HG03354 (cell line): ENCODE measurements around the gene SRL.
A peak's percentile ranks its signal among the peaks of the same experiment; 100 is the strongest.

Source experiments
- ATAC-seq: cut with Tn5 transposase; IDR thresholded peaks from one replicate; pipeline ENCODE4 v1.9.1; 2021; ENCODE audit warnings: mild to moderate bottlenecking; ENCODE audit not compliant: unreplicated experiment, poor library complexity, severe bottlenecking

The SRL gene

DNA sequence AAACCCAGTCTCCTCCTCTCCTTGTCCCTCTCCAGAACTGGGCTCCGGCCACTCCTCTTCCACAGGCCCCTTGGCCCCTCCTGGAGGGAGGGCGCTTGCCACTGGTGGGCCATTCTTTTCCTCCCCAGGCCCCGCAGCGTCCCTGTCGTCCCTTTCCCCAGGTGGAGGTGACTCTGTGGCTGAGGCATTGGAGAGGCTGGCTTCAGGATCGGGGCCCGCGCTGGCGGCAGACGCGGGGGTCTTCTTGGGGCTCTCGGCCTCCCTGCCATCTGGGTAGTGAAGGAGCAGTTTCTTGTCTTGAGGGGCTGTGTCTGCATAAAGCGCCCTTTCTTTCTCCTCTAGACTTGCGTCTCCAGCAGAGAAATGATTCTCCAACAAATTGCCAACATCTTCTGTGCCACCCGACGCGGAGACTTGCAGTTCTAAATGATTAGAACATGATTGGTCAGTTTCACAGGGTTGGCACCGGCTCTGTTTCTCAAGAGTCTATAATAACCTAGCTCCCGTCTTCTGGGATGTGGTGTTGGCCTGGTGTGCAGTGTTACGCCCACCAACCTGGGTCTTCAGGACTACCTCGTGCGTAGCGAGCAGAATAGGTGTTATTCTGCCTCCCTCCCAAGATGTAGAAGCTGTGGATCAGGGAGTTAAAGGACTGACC, 34.1 kb downstream of the SRL start:
- no peak for ATAC-seq

DNA sequence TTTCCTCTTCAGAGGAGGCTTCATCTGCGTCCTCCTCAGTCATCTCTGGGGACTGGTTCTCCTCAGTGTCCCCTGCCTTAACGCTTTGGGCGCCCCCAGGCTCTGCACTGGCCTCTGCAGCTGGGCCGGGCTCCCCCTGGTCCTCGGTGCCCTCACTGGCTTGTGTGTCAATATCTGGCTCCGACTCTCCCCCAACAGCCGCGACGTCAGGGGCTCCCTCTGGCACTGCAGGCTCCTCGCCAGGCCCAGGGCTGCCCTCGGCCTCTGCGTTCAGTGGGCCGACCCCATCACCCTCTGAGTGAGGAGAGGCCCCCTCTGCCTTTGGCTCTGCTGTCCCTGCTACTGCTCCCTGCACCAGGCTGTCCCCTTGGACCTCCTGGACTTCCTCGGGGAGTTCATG, 34.7 kb downstream of the SRL start:
- ATAC-seq, result no peak

DNA sequence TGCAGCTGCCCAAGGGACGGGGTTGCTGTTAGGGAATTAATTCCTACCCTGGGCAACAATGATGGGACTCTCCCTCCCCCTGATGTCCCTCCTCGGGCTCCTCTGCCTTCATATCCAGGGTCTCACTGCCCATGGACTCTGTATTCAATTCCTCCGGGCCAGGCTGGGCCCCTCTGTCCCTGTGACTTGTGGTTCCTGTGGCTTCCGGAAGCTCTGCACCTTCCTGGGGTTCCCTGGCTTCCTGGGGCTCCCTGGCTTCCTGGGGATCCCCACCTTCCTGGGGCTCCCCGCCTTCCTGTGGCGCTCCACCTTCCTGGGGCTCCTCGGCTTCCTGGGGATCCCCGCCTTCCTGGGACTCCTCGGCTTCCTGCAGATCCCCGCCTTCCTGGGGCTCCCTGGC, 35.2 kb downstream of the SRL start:
- ATAC-seq, result no peak

DNA sequence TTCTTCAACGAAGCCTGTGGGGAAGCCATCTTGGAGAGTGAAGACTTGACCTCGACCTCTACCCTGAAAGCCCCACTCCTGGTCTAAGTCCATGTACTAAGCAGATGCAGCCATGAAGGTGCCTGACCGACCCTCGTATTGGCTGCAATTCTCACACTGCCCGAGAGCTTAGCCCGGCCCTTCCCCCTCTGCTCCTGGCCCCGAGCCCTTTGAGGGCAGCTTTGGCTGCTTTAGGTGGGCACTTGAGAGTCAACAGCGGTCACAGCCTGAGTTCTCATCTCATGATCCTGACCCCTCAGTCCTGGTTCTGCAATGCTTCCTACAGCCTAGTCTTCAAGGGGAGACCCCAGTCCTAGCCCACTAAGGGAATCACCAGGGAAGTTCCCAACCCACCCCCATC, 35.9 kb downstream of the SRL start:
- no peak for ATAC-seq

DNA sequence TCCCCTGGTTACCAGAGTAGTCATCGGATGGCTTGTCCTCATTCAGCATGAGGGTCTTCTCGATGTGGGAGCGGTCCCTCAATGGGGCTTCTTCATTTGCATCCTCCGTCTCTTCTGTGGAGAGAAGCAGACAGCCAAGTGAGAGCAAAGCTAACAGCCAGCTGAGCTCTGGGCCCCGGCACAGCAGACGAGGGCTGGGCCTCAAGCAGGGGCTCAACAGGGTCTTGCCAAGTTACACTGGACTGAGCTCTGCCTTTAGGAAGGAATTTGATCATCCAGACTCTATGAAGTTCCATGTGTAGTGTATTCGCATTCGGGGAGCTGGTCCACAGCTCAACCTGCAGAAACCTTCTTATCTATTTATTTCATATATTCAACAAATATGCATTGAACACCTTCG, 37.4 kb downstream of the SRL start:
- ATAC-seq, result no peak

DNA sequence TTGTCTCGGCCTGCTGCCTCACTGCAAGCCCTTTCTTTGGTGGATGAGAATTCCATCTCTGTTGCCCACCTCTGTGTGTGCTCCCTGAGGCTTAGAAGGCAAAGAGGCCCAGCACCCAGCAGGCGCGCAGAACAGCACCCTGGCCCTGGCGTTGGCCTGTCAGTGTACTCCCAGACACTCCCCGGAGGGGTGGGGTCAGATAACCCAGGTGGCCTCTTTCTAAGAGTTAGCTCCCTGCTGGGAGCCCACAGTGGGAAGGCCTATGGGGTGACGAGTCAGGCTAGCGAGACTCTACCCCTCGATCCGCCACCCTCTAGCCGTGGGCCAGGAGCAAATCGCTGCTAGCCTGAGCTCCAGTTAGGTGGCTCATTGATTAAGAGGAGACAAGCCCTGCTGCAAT, 38.1 kb downstream of the SRL start:
- ATAC-seq, result no peak

DNA sequence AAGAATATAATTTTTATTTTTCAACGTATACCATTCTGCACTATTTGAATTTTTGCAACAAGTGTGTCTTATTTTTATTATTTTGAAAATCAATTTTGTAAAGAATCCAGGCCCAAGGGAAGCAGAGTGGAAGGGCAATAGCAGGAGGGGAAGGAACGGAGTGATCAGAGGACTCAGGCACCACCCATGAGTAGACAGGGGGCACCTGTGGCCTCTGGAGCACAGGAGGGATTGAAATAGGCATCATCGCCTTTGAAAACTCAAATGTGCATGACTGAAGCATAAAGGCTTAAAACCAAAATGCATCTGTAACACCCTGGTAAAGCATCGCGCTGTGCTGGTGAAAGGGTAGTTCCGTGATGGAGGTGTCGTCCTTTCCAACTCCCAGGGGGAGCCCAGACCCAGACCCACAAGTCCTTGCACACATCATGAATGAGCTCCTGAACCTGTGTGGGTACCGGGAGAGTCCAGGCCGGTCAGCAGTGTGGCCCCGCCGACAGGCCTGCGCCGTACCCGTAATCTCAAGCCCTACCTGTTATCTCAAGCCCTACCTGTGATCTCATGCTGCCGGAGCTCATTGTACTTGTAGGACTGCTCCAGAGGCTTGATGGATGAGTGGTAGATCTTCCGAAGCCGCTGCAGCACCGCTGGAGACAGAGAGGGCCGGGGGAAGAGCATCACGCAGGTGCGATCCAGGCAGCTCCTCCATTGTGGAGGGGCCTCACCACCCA, 39.1 kb downstream of the SRL start:
- no peak for ATAC-seq

DNA sequence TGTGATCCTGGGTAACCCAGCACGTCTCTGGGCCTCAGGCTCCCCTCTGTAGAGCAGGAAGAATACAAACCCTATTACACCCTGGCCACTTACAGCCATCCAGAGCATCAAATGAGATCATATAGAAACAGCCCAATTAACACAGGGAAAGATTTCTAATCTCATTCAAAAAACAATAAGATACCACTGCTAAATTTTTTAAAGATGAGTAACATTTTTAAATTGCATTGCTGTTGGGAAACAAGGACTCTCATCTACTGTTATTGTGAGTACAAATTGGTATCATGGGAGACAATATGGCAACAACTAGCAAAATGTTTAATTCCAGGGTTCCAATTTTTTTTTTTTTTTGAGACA, 41.1 kb downstream of the SRL start:
- ATAC-seq, result no peak

DNA sequence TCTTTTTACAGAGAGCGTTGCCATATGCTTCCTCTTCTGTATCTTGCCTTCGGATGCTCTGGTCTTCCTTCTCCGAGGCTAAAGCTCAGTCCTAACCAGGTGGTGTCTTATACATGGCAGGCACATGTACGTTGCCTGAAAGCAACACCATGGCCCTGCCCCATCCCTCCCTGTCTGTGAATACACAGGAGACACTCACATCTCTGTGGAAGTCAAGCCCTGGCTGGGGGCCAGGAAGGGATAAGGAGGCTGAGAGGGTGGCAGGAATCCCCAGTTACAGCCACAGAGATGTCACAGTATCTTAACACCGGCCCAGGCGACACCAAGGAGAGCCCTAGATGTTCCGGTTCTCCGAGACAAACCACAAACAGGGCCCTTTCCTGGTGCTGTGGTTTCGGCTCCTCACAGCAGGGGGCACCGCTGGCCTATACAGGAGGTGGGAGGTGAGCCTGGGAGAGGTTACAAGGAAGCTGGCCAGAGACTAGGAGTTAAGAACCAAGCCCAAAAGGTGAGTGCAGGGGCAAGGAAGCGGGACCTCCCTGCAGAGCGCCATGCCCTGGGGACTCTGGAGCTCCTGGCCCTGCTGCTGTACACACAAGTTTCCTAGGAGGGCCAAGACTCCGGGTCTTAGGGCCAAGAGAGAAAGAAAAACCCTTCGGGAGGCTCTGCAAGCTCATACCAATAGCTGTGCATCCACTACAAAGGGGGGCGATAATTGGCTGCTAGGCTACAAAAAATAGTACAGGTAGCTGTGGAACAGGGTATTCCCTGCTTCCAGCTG, 41.7 kb downstream of the SRL start:
- ATAC-seq, result no peak

DNA sequence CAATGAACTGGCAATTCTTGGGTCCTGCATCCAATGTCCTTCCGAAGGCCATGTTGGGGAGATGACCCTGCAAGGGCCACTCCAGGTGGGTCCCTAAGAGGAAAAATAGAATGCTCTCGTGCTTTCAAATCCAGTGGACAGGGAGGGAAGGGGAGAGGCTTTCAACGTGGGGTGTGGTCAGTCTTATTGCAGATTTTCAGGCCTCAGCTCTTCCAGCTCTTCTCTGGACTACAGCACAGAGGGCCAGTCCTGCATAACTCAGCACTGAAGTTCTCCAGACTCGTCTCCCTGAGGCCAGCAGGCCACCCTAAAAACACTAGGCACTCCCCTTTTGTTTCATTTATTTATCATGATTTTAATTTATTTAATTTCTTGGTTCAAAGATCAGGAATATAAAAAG, 43.1 kb downstream of the SRL start:
- no peak for ATAC-seq

DNA sequence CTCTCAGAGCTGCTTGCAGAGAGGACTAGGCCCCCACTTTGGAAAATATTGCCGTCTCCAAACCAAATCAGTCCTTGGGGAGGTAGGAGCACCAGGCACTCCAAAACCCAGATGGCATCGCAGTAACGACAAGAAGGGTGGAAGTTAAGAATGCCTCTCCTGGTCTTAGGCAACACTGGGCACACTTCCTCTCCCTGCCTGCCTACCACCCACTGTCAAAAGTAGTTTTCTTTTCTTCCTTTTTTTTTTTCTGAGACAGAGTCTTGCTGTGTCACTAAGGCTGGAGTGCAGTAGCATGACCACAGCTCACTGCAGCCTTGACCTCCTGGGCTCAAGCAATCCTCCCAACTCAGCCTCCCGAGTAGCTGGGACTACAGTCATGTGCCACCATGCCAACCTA, 47.2 kb downstream of the SRL start:
- no peak for ATAC-seq

DNA sequence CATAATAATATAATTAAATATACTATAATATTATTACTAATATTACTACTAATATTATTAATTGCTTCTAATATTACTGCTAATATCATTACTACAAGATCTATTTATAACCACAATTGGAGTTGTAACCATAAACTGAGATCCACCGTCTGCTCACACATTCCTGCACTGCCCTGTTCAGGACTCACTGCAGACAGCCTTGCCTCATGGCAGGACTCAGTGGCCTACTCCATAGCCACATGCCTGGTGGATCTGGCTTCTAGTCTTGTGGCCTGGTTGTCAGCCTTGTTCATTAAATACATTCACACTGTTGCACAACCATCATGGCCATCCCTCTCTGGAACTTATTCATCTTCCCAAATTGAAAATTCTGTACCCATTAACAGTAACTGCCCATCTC, 48.0 kb downstream of the SRL start:
- no peak for ATAC-seq

- no peak for ATAC-seq
Observed at GRCh38 chr16:4192206-4192605, 49.7 kb downstream of the SRL start.

- ATAC-seq, result no peak
Observed at GRCh38 chr16:4190712-4191333, 51.1 kb downstream of the SRL start.

DNA sequence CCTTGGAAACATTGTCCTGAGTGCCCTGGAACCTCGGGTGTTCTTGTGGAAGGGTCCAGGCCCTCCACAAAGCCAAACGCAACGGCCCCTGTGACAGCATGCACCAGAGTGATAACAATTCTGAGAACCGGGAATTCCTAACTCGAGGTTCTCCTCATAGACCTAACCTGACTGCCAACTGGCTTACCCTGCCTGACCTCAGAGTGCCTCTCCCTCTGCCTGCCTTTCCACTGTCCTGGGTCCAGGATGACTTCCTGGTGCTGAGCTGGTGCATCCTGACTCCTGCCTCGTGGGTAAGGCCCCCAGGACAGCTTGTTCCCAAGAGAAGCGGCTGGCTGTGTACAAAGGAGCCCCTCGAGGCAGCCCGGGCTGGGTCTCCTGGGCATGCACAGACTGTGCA, 51.8 kb downstream of the SRL start:
- no peak for ATAC-seq

DNA sequence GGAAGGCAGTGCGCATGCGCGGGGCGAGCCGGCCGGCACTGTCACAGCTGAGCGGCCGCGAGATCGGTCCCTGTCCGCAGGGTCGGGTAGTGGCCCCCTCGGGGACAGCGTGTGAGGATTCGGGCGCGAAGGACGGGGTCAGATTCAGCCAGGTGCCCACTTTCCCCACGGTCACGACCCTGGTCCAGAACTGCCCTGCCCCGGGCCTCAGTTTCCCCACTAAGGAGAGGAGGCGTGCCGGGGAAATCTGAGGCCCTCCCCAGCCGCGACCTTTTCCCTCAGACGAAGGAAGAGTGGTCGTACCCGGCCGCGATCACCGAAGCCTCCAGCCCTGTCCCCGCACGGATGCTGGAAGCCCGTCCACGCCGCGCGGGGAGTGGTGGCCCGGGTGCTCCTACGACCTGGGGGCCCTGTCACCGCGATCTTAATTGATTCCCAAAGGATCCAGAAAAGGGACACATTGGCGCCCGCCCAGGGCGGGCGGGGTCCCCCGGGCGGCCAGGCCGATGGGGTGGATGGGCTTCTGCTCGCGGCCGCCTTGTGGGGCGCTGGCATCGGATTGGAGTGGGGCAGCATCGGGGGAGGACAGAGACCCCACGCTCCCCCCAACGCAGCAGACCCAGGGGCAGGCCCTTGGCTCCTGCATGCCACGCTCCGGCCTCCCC, 57.7 kb downstream of the SRL start:
- no peak for ATAC-seq

DNA sequence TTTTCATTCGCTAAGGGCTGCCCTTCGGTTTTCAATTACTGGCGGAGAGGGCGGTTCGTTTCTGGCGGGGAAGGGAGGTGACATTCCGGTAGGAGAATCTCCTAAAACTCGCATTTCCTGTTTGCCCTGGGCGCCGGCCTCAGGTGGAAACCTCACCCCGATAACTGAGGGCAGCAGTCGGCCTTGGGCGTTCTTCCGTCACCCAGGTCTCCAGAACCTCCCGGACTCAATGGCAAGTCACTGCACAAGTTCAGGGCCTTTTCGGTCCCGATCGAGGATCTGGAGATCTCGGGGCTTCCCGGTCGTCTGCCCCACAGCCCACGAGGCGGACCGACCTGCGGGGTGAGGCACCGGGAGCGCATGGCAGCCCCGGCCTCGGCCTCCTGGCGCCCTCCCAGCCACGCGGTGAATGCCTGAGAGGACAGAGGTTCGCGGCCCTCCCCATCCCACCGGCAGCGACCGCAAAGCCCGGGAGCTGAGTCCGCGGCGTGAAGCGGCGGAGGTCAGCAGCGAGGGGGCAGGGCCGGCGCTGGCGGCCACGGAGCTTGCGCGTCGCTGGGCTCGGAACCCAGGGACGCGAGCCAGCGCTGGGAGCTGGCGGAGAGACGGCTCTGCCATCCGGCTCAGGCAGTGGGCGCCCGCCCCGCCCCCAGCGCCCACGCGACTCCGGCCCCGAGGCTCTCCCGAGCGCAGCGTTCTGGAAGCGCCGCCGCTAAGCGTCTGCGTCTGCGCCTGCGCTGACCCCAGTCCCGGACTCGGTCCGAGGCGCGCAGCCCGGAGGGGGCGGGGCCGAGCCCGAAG, 58.4 kb downstream of the SRL start:
- peak; percentile 79 for ATAC-seq

- peak; percentile 38 for ATAC-seq
Observed at GRCh38 chr16:4182581-4183236, 59.2 kb downstream of the SRL start.

- no peak for ATAC-seq
Observed at GRCh38 chr16:4180511-4180910, 61.4 kb downstream of the SRL start.
